GM12892 (cell line): Measurements from ENCODE around the gene FRMD3.

Experiments
- POLR2A ChIP-seq: IDR thresholded peaks from 2 replicates; pipeline ENCODE4 v1.6.1; 2011; ENCODE audit warnings: low read depth, low read length, control low read depth
- POLR2AphosphoS5 ChIP-seq: IDR thresholded peaks from 2 replicates; pipeline ENCODE4 v1.6.1; 2011; ENCODE audit warnings: low read depth, low read length, control low read depth
- TAF1 ChIP-seq: IDR thresholded peaks from 2 replicates; pipeline ENCODE4 v1.6.1; 2011; ENCODE audit warnings: low read depth, mild to moderate bottlenecking, control low read depth, low read length, borderline replicate concordance

GRCh38 chr9:83281306-83282255 lies 256.6 kb downstream of the FRMD3 start:
- TF ChIP-seq POLR2A, result no peak
- no peak for TF ChIP-seq POLR2AphosphoS5
- TF ChIP-seq TAF1, result no peak
